ENCODE results near the gene DCLRE1B.

Gene DCLRE1B

GRCh38 chr1:113913887-113914664 lies 8.9 kb downstream of the DCLRE1B start:
- Histone ChIP-seq H3K79me2 (ENCODE audit: insufficient read depth, low read length) (no peaks in the 10 kb centered on the region; the same call in 1 of the 2 replicates), H4K20me1 (ENCODE audit: low read depth, low read length) (no peaks in the 10 kb centered on the region), H3K27me3 (ENCODE audit: low read length) (no peaks in the 10 kb centered on the region), H3K9me3 (ENCODE audit: insufficient read depth, low read length) (no peaks in the 10 kb centered on the region), H3K27ac (ENCODE audit: low read depth, low read length) (no peak overlapping the region), H3K36me3 (ENCODE audit: low read length) (peaks cover 19% of the 10 kb centered on the region; the same call in 1 of the 2 replicates), H3K4me3 (ENCODE audit: insufficient read depth, low read length, poor library complexity, severe bottlenecking) (no peak overlapping the region), H3K4me2 (ENCODE audit: low read depth, low read length, poor library complexity, severe bottlenecking) (no peak overlapping the region), H3K9ac (ENCODE audit: low read length) (no peak overlapping the region), H3F3A (ENCODE audit: insufficient read depth) (no peaks in the 10 kb centered on the region), H2AFZ (ENCODE audit: low read depth, low read length, severe bottlenecking) (no peak overlapping the region), H3K9me2 (replicated peaks; ENCODE audit: insufficient read depth, low read length) (no peaks in the 10 kb centered on the region)
- TF ChIP-seq EZH2phosphoT487 (conservative IDR thresholded peaks at IDR 0.05; ENCODE audit: low read length), result no peak

- Histone ChIP-seq H3F3A (ENCODE audit: insufficient read depth) (no peaks in the 10 kb centered on the region), H3K9me3 (ENCODE audit: insufficient read depth, low read length) (no peaks in the 10 kb centered on the region), H3K27me3 (ENCODE audit: low read length) (no peaks in the 10 kb centered on the region), H3K79me2 (ENCODE audit: insufficient read depth, low read length) (no peaks in the 10 kb centered on the region; the same call in 1 of the 2 replicates), H2AFZ (ENCODE audit: low read depth, low read length, severe bottlenecking) (no peak overlapping the region), H4K20me1 (ENCODE audit: low read depth, low read length) (no peaks in the 10 kb centered on the region), H3K4me3 (ENCODE audit: insufficient read depth, low read length, poor library complexity, severe bottlenecking) (no peak overlapping the region), H3K9me2 (replicated peaks; ENCODE audit: insufficient read depth, low read length) (no peaks in the 10 kb centered on the region), H3K9ac (ENCODE audit: low read length) (no peak overlapping the region), H3K27ac (ENCODE audit: low read depth, low read length) (no peak overlapping the region), H3K4me2 (ENCODE audit: low read depth, low read length, poor library complexity, severe bottlenecking) (no peak overlapping the region), H3K36me3 (ENCODE audit: low read length) (0 out of 2 replicates have a peak, but pooled peaks cover 3% of the 10 kb centered on the region)
- TF ChIP-seq, protein P1, sequence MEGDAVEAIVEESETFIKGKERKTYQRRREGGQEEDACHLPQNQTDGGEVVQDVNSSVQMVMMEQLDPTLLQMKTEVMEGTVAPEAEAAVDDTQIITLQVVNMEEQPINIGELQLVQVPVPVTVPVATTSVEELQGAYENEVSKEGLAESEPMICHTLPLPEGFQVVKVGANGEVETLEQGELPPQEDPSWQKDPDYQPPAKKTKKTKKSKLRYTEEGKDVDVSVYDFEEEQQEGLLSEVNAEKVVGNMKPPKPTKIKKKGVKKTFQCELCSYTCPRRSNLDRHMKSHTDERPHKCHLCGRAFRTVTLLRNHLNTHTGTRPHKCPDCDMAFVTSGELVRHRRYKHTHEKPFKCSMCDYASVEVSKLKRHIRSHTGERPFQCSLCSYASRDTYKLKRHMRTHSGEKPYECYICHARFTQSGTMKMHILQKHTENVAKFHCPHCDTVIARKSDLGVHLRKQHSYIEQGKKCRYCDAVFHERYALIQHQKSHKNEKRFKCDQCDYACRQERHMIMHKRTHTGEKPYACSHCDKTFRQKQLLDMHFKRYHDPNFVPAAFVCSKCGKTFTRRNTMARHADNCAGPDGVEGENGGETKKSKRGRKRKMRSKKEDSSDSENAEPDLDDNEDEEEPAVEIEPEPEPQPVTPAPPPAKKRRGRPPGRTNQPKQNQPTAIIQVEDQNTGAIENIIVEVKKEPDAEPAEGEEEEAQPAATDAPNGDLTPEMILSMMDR (IDR thresholded peaks at IDR 0.05; ENCODE audit: insufficient read depth, low read length, poor library complexity, severe bottlenecking), result no peak
- no peak for TF ChIP-seq EZH2phosphoT487 (conservative IDR thresholded peaks at IDR 0.05; ENCODE audit: low read length)
These were observed 11.8 kb downstream of the DCLRE1B start for GRCh38 chr1:113916974-113917373.

DNA sequence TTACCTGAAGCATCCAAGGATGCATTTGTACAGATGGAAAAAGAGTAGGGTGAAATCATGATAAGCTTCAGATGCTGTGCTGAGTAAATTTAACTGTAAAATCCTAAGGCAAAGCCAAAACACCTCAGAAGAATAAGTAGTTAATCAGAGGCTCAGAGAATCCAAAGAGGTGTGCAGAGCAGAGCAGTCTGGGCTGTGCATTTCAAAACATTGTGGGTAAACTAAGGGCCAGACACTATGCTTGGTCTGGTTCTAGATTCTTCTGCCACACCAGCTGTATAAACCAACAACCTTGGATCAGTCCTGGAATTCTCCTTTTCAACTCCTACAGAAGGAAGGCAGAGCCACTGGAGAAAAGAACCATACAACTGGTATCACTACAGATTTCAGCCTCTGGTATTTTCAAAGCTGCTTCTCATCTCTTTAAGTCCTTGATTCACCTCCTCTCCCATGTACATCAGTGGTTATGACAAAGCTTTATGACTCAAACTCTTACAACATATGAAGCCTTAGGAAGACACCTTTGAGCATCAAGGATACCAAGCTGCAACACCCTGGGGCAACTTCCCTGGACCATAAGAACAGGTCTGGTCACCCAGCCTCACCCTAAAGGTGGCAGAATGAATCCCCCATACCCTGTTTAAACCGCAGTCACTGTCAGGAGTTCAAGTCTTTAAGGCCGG lies 12.4 kb downstream of the DCLRE1B start:
- Histone ChIP-seq H3K4me2 (ENCODE audit: low read depth, low read length, poor library complexity, severe bottlenecking) (no peak overlapping the region), H3K79me2 (ENCODE audit: insufficient read depth, low read length) (no peaks in the 10 kb centered on the region), H3K9ac (ENCODE audit: low read length) (no peak overlapping the region), H3K27ac (ENCODE audit: low read depth, low read length) (no peak overlapping the region), H3K9me3 (ENCODE audit: insufficient read depth, low read length) (no peaks in the 10 kb centered on the region), H3F3A (ENCODE audit: insufficient read depth) (no peaks in the 10 kb centered on the region), H2AFZ (ENCODE audit: low read depth, low read length, severe bottlenecking) (no peak overlapping the region), H3K36me3 (ENCODE audit: low read length) (0 out of 2 replicates have a peak, but pooled peaks cover 3% of the 10 kb centered on the region), H3K27me3 (ENCODE audit: low read length) (no peaks in the 10 kb centered on the region), H4K20me1 (ENCODE audit: low read depth, low read length) (no peaks in the 10 kb centered on the region), H3K4me3 (ENCODE audit: insufficient read depth, low read length, poor library complexity, severe bottlenecking) (no peak overlapping the region), H3K9me2 (replicated peaks; ENCODE audit: insufficient read depth, low read length) (no peaks in the 10 kb centered on the region)
- TF ChIP-seq, protein P1 (IDR thresholded peaks at IDR 0.05; ENCODE audit: insufficient read depth, low read length, poor library complexity, severe bottlenecking), result no peak
- no peak for TF ChIP-seq EZH2phosphoT487 (conservative IDR thresholded peaks at IDR 0.05; ENCODE audit: low read length)
